K562 (cell line): Measurements from ENCODE around the gene EIF4EBP2. TPM values are rescaled to one million over a fixed set of nuclear protein-coding genes. Genes with fewer than 3 reads are reported as not detected.

ENCODE experiments used
- BRF1 ChIP-seq: IDR thresholded peaks from 3 replicates; pipeline ENCODE4 v1.6.1; 2011; ENCODE audit warnings: borderline replicate concordance, mild to moderate bottlenecking; ENCODE audit not compliant: insufficient read length; ENCODE audit errors: extremely low read depth
- CBX2 ChIP-seq: fragments of 200-600 bp; sonication (generic); IDR thresholded peaks from one replicate; pipeline ENCODE4 v1.6.1; 2012; ENCODE audit warnings: mild to moderate bottlenecking, low read length, inconsistent platforms; ENCODE audit not compliant: insufficient read depth, poor library complexity, severe bottlenecking
- CREB3L1 ChIP-seq: fragments of 450-650 bp; IDR thresholded peaks from 2 replicates; pipeline ENCODE4 v1.6.1; 2014; ENCODE audit warnings: low read depth, mild to moderate bottlenecking, moderate library complexity, borderline replicate concordance
- FOXK2 ChIP-seq, 2 experiments: fragments of 450-650 bp; IDR thresholded peaks in 1 of 2; conservative IDR thresholded peaks in 1 of 2; 2 replicates each; pipeline ENCODE4 v1.6.1; 2016; ENCODE audit warnings: low read depth in 2 of 2, mild to moderate bottlenecking in 1 of 2
- HES1 ChIP-seq: fragments of 450-650 bp; IDR thresholded peaks from 2 replicates; pipeline ENCODE4 v1.6.1; 2016; ENCODE audit warnings: low read depth, mild to moderate bottlenecking, moderate library complexity
- MIER1 ChIP-seq: fragments of 450-650 bp; IDR thresholded peaks from 2 replicates; pipeline ENCODE4 v1.6.1; 2016; ENCODE audit warnings: antibody characterized with exemption, mild to moderate bottlenecking, low read depth
- PKNOX1 ChIP-seq: fragments of 450-650 bp; IDR thresholded peaks from 2 replicates; pipeline ENCODE4 v1.6.1; 2016
- PRMT5 ChIP-seq: sonication (generic); formaldehyde crosslinking; IDR thresholded peaks from 2 replicates; pipeline ENCODE4 v1.5.0; 2020; ENCODE audit warnings: missing genetic modification reagents
- SREBF2 ChIP-seq: sonication (generic); formaldehyde crosslinking; IDR thresholded peaks from 2 replicates; pipeline ENCODE4 v1.4.0; 2020; ENCODE audit warnings: mild to moderate bottlenecking, missing genetic modification reagents
- TBL1XR1 ChIP-seq, 2 experiments: IDR thresholded peaks; 2 replicates each; pipeline ENCODE4 v1.6.1; 2012; ENCODE audit warnings: improper control_type of control experiment in 2 of 2, low read length in 2 of 2, mild to moderate bottlenecking in 1 of 2
- TCF15 ChIP-seq: fragments of 250-450 bp; sonication (Bioruptor Pico); IDR thresholded peaks from 2 replicates; pipeline ENCODE4 v1.8.0; 2022; ENCODE audit warnings: moderate library complexity, mild to moderate bottlenecking, inconsistent platforms
- TRIM25 ChIP-seq: fragments of 450-650 bp; IDR thresholded peaks from 2 replicates; pipeline ENCODE4 v1.7.0; 2016; ENCODE audit warnings: borderline replicate concordance
- XRCC5 ChIP-seq: fragments of 200-400 bp; formaldehyde crosslinking; IDR thresholded peaks from 2 replicates; pipeline ENCODE4 v1.6.1; 2017; ENCODE audit warnings: low read depth, mild to moderate bottlenecking, low read length
- ZFP30 ChIP-seq: fragments of 250-450 bp; sonication (Bioruptor Pico); IDR thresholded peaks from 2 replicates; pipeline ENCODE4 v1.8.0; 2022; ENCODE audit warnings: moderate library complexity, mild to moderate bottlenecking, inconsistent platforms, borderline replicate concordance
- ZKSCAN8 ChIP-seq: fragments of 200-800 bp; sonication (Bioruptor generic); IDR thresholded peaks from 2 replicates; pipeline ENCODE4 v1.6.1; 2016; ENCODE audit warnings: missing genetic modification characterization, missing compliant biosample characterization
- ZNF23 ChIP-seq: fragments of 250-450 bp; sonication (Bioruptor Pico); IDR thresholded peaks from 2 replicates; pipeline ENCODE4 v1.4.0; 2020; ENCODE audit warnings: mild to moderate bottlenecking
- ZNF431 ChIP-seq: sonication (generic); formaldehyde crosslinking; IDR thresholded peaks from 2 replicates; pipeline ENCODE4 v1.8.0; 2022; ENCODE audit warnings: mild to moderate bottlenecking, missing genetic modification reagents
- ZNF57 ChIP-seq: fragments of 450-650 bp; formaldehyde crosslinking; IDR thresholded peaks from 2 replicates; pipeline ENCODE4 v1.4.0; 2020; ENCODE audit warnings: mild to moderate bottlenecking, moderate library complexity
- ZNF740 ChIP-seq, 3 experiments: fragments of 200-800 bp in 1 of 3; sonication (Bioruptor generic) in 1 of 3; sonication (generic) in 1 of 3; formaldehyde crosslinking in 1 of 3; IDR thresholded peaks; 2 replicates each; pipeline versions ENCODE4 v1.6.1 to v1.8.0; 2016 to 2022; ENCODE audit warnings: mild to moderate bottlenecking in 2 of 3, missing compliant biosample characterization in 2 of 3, missing genetic modification characterization in 2 of 3, missing genetic modification reagents in 1 of 3
- ZNF764 ChIP-seq: fragments of 250-450 bp; sonication (Bioruptor Pico); IDR thresholded peaks from 2 replicates; pipeline ENCODE4 v1.4.0; 2020; ENCODE audit warnings: low read depth, mild to moderate bottlenecking, moderate library complexity
- polyA plus RNA-seq, 8 experiments: library from polyadenylated mRNA; depleted of rRNA in 4 of 8; stranded (reverse) in 5 of 8; unstranded in 3 of 8; fragments of >200 nt; fragmentation: Nextera tagmentation in 2 of 8; fragmentation: Illumina TruSeq in 1 of 8; extraction: Ambion mirVana in 2 of 8; extraction: Trizol in 1 of 8; gene quantifications; 2 replicates each; pipeline versions ENCODE4 v1.2.1 to v1.2.3, GENCODE V29; 2011 to 2014; ENCODE audit warnings: inconsistent platforms in 1 of 8, missing spikeins in 1 of 8
- total RNA-seq, 7 experiments: library from RNA; depleted of rRNA in 6 of 7; stranded (reverse); fragments of >200 nt in 6 of 7; fragmentation: Illumina TruSeq in 2 of 7; extraction: Trizol in 2 of 7; gene quantifications; 2 replicates each; pipeline versions ENCODE4 v1.2.1 to v1.2.3, GENCODE V29; 2011 to 2021; ENCODE audit warnings: low replicate concordance in 1 of 7

The EIF4EBP2 gene
- total and polyA plus RNA-seq, 9 of the 15 experiments (the other 6 are each of a cell fraction or from before 2014, with no cell fraction given) = 16.1 to 67.5 (median 38.3) TPM

- TF ChIP-seq ZNF57 (CRISPR knock-in tag) = no peak
- no peak for TF ChIP-seq SREBF2 (CRISPR knock-in tag)
- no peak for TF ChIP-seq TBL1XR1 (IDR thresholded peaks at IDR 0.05; ENCODE audit: low read length in 2 of 2)
- TF ChIP-seq CBX2 = no peak
- TF ChIP-seq FOXK2 (conservative IDR thresholded peaks at IDR 0.05 in 1 of 2, IDR thresholded peaks at IDR 0.05 in 1 of 2; ENCODE audit: low read depth in 2 of 2) = no peak
- TF ChIP-seq ZNF23 (CRISPR knock-in tag) = no peak
- TF ChIP-seq XRCC5 = no peak
- no peak for TF ChIP-seq ZNF431 (CRISPR knock-in tag)
- no peak for TF ChIP-seq CREB3L1
- no peak for TF ChIP-seq ZNF740 (CRISPR knock-in tag; IDR thresholded peaks at IDR 0.05)
- TF ChIP-seq ZNF740 (tag; IDR thresholded peaks at IDR 0.05) = no peak
- TF ChIP-seq HES1 = no peak
- TF ChIP-seq TRIM25 = no peak
- no peak for TF ChIP-seq BRF1
- peak; percentile 86 for TF ChIP-seq PKNOX1
- TF ChIP-seq TCF15 (CRISPR knock-in tag) = no peak
- TF ChIP-seq ZFP30 (CRISPR knock-in tag) = no peak
- TF ChIP-seq MIER1 = no peak
- no peak for TF ChIP-seq PRMT5 (CRISPR knock-in tag)
- no peak for TF ChIP-seq ZKSCAN8
- no peak for TF ChIP-seq ZNF764 (CRISPR knock-in tag)
Observed at GRCh38 chr10:70378122-70378521, 25.8 kb upstream of the EIF4EBP2 start (continued).
